HG03066 (cell line): Measurements from ENCODE around the gene CCL15.
"Not testable (repeated sequence)": the region's sequence is repeated elsewhere in the genome, so short reads cannot be mapped to it uniquely, and the experiment has no call there.

Experiments
- ATAC-seq: cut with Tn5 transposase; IDR thresholded peaks from one replicate; pipeline ENCODE4 v1.9.1; 2021; ENCODE audit warnings: low read depth; ENCODE audit not compliant: unreplicated experiment

The CCL15 gene

DNA sequence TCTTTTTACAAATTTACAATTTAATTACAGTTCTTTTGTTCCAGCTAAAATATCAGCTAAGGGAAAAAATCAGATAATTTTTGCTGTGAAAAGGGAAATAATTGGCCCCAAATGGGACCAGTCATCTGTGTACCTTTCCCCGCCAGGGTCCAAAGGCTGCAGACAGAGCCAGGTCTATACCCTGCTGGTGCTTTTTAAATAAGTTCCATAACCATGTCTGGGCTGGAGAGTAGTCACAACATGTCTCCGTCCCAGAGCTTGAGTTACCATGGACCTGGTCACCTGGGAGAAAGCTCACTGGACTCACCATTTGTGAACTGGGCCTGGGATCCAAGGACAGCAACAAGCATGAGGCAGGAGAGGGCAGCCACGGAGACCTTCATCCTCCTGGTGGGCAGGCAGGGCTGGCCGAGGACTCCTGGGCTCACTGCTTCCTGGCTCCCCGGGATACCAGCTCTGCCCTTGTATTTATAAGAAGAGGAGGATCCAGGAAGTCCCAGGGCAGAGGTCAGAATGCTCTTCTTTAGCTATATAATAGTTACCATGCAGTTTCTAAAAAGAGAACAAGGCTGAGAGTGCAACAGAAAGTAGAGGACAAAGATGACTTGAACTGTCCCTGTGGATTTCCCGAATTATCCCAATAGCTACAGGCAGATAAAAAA is at the start of gene CCL15:
Gene CCL15 (minus strand): TSS at position 444 of the 662 bp plus-strand sequence. CDS start 61 bp downstream, at position 383.
- ATAC-seq, result no peak

- ATAC-seq, result no peak
Measured at GRCh38 chr17:36049643-36050042, 48.3 kb upstream of the CCL15 start.

DNA sequence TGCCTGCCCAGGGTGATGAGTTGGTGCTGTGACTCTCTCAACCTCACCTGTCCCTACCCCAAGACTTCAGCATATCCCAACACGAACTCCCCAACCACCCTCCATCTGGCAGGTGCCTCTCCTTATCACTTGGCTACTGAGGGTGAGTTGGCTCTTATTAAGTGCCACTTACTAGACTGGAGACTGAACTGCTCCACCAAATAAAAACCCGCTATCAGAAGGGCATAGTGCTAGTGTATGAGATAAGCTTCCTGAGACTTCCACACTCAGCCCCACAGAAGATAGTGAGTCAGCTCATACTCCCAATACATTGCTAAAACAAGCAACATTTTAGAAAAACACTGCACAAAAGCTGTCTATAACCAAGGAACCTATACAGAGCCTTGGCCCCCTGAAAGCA is 46.7 kb upstream of the CCL15 start:
- no peak for ATAC-seq

GRCh38 chr17:36036235-36036634 is 34.9 kb upstream of the CCL15 start:
- ATAC-seq, result no peak

DNA sequence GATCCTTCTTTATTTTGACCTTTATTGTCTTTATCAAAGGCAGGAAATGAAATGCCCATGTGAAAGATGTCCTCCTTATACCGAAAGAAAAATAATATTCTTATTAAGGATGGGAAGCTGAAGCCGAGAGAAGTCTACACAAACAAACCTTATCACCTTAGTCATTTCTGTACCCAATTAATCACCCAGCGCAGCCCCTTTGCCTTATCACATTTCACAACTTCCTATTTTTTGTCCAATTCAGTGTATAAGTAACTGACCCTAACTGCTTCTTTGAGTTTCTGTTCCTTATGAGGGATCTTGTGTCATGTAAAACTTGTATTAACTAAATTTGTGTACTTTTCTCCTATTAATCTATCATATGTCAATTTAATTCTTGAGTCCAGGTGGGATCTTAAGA is 32.8 kb upstream of the CCL15 start:
- ATAC-seq, result no peak

- no peak for ATAC-seq
Measured at GRCh38 chr17:36030956-36031355, 29.6 kb upstream of the CCL15 start.

- no peak for ATAC-seq
Measured at GRCh38 chr17:36027761-36028160, 26.4 kb upstream of the CCL15 start.

DNA sequence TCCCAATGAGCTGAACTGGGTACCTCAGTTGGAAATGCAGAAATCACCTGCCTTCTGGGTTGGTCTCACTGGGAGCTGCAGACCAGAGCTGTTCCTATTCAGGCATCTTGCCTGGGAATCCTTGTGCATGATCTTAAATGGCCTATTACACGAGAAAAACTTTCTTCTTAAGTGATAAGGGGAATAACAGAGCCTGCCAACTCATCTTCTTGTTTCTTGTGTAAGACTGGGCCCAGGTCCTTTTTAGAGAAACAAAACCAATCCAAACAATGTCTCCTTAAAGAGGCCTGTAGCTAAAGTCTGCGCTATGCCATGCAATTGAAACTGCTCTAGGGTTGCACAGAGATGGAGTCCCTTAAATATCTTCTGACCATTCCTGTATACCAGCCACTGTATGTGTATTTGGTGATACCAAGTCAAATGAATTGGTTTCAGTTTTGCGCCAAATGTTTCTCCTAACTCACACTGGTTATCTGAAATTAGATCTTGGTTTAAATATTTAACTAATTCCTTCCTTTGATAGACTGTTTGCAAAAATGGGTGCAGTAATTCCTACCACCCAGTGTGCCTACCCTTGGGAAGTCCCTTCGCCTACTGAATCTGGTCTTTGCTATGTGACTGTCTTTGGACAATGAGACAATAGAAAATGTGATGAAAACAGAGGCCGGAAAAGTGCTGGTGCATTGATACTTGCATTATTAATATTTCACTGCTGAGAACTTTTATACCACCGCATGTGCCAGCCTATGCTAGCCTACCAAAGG is 22.9 kb upstream of the CCL15 start:
- no peak for ATAC-seq

DNA sequence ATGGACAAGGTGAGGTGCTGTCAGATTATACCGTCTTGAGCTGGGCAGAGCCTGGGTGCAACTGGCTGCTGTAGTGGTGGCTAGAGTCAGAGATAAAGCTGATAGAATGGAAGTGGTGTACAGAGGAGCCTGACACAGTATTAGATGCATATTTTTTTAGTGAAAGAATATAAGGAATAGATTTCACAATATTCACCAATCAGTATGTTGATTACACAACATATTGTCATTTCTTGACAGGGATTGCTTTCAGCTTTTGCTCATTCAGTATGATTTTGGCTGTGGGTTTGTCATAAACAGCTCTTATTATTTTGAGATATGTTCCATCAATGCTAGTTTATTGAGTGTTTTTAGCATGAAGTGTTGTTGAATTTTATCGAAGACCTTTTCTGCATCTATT is 18.1 kb upstream of the CCL15 start:
- no peak for ATAC-seq

DNA sequence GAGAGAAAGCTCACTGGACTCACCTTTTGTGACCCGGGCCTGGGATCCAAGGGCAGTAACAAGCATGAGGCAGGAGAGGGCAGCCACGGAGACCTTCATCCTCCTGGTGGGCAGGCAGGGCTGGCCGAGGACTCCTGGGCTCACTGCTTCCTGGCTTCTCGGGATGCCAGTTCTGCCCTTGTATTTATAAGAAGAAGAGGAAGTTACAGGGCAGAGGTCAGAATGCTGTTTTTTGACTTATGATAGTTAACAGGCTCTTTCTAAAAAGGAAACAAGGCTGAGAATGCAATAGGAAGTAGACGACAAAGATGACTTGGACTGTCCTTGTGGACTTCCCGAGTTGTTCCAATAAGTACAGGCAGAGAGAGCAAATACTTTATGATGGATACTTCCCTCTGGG is 16.4 kb upstream of the CCL15 start, which contains the start of gene CCL23:
Gene CCL23 (minus strand): TSS at position 174 of the 400 bp plus-strand sequence. CDS start 75 bp downstream, at position 99.
- no peak for ATAC-seq

- no peak for ATAC-seq
Measured at GRCh38 chr17:36016555-36016954, 15.2 kb upstream of the CCL15 start.

DNA sequence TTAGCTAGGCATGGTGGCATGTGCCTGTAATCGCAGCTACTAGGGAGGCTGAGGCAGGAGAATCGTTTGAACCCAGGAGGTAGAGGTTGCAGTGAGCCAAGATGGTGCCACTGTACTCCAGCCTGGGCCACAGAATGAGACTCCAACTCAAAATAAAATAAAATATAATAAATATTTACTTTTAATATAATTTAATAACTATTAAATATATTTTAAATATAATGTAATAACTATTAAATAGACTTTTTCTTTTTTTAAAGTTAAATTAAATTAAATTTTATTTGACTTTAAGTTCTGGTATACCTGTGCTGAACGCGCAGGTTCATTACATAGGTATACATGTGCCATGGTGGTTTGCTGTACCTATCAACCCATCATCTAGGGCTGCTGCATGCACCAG is 14.5 kb upstream of the CCL15 start:
- ATAC-seq, result not testable (repeated sequence)

- no peak for ATAC-seq
Measured at GRCh38 chr17:36014946-36015345, 13.6 kb upstream of the CCL15 start.

DNA sequence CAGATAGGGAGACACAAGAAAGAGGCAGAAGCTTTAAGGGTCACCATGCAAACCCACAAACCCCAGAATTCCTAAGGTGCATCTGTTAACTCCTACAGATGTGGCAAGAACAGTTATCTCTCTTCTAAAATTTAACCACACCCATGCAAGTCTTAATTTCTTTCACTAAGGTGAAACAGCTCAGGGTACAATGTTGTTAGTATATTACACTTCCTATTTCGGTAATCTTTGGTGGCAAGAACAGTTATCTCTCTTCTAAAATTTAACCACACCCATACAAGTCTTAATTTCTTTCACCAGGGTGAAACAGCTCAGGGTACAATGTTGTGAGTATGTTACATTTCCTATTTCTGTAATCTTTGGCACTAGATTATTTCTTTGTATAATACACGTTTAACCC is 9.8 kb upstream of the CCL15 start:
- no peak for ATAC-seq

- no peak for ATAC-seq
Measured at GRCh38 chr17:36008998-36009665, 7.8 kb upstream of the CCL15 start.

DNA sequence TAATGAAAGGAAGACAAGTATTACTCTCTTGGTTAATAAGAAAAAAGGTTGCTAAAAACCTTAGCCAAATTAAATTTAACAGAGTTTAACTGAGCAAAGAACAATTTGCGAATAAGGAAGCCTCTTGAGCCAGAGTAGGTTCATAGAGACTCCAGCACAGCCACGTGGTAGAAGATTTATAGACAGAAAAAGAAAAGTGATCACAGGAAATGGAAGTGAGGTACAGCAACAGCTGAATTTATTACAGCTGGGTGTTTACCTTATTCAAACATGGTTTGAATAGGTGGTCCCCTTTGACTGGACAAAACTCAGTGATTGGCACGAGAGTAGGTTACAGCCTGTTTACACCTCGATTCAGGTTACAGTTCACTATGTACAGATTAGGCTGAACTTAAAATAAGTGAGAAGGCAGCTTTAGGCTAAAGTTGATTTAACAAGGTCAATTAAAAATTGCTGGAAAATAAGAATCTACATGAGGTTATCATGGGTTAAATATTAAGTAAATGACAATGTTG is 3.3 kb upstream of the CCL15 start:
- ATAC-seq, result no peak

- no peak for ATAC-seq
Measured at GRCh38 chr17:36002631-36003030, 1.3 kb upstream of the CCL15 start.

GRCh38 chr17:36001862-36002603 is 680 bp upstream of the CCL15 start:
- ATAC-seq, result no peak

- no peak for ATAC-seq
Measured at GRCh38 chr17:36000732-36001109, 632 bp downstream of the CCL15 start.

GRCh38 chr17:35998756-35999155 is 2.6 kb downstream of the CCL15 start:
- ATAC-seq, result no peak
